HCT116 (cell line): Measurements from ENCODE around the gene ALK.

Experiments used
- CEBPB ChIP-seq: IDR thresholded peaks from 2 replicates; pipeline ENCODE4 v1.6.1; 2012; ENCODE audit warnings: low read depth
- CTCF ChIP-seq, 3 experiments: fragments of 200-600 bp in 1 of 3; sonication (generic) in 1 of 3; IDR thresholded peaks in 2 of 3; conservative IDR thresholded peaks in 1 of 3; 2 replicates each; pipeline ENCODE4 v1.5.1; 2012 to 2017; ENCODE audit warnings: low read depth in 2 of 3, low read length in 2 of 3, antibody characterized with exemption in 1 of 3, borderline replicate concordance in 1 of 3, control low read depth in 1 of 3, mild to moderate bottlenecking in 1 of 3, mixed read lengths in 1 of 3, mixed run types in 1 of 3, moderate library complexity in 1 of 3; ENCODE audit not compliant: insufficient read depth in 1 of 3
- EZH2phosphoT487 ChIP-seq: fragments of 200-600 bp; IDR thresholded peaks from 2 replicates; pipeline ENCODE4 v1.6.1; 2018; ENCODE audit warnings: antibody characterized with exemption, borderline replicate concordance
- POLR2A ChIP-seq: IDR thresholded peaks from 2 replicates; pipeline ENCODE4 v1.7.0; 2011; ENCODE audit warnings: borderline replicate concordance; ENCODE audit not compliant: insufficient read depth, insufficient read length; ENCODE audit errors: extremely low read depth
- SIN3A ChIP-seq: IDR thresholded peaks from 2 replicates; pipeline ENCODE4 v1.6.1; 2012; ENCODE audit warnings: low read depth
- SP1 ChIP-seq: IDR thresholded peaks from 2 replicates; pipeline ENCODE4 v1.6.1; 2012; ENCODE audit warnings: low read depth
- YY1 ChIP-seq: IDR thresholded peaks from 2 replicates; pipeline ENCODE4 v1.6.1; 2011; ENCODE audit warnings: low read length, low read depth, moderate library complexity, mild to moderate bottlenecking; ENCODE audit not compliant: insufficient replicate concordance; ENCODE audit errors: extremely low read depth
- ZBTB33 ChIP-seq: IDR thresholded peaks from 2 replicates; pipeline ENCODE4 v1.6.1; 2011; ENCODE audit warnings: mild to moderate bottlenecking, low read length, moderate library complexity; ENCODE audit not compliant: insufficient replicate concordance; ENCODE audit errors: extremely low read depth

GRCh38 chr2:29154610-29155009, 766.8 kb downstream of the ALK start:
- TF ChIP-seq POLR2A (no peak), CTCF (IDR thresholded peaks at IDR 0.05 in 2 of 3, conservative IDR thresholded peaks at IDR 0.05 in 1 of 3; ENCODE audit: borderline replicate concordance in 1 of 3, insufficient read depth in 1 of 3, low read depth in 2 of 3, low read length in 2 of 3) (no peak), EZH2phosphoT487 (no peak), CEBPB (no peak), ZBTB33 (no peak), SP1 (no peak), SIN3A (no peak), YY1 (no peak)
